K562 (cell line): ENCODE data around the gene KRTAP10-4. TPM values are rescaled to one million over a fixed set of nuclear protein-coding genes. Genes with fewer than 3 reads are reported as not detected.

Source experiments
- MTA2 ChIP-seq: fragments of 450-650 bp; IDR thresholded peaks from 2 replicates; pipeline ENCODE4 v1.6.1; 2016; ENCODE audit warnings: low read depth
- TAF9B ChIP-seq: fragments of 450-650 bp; IDR thresholded peaks from 2 replicates; pipeline ENCODE4 v1.6.1; 2018; ENCODE audit warnings: mild to moderate bottlenecking; ENCODE audit not compliant: partially characterized antibody
- ZKSCAN3 ChIP-seq: fragments of 250-450 bp; sonication (Bioruptor Pico); IDR thresholded peaks from 2 replicates; pipeline ENCODE4 v1.4.0; 2020
- ZNF324 ChIP-seq: fragments of 250-450 bp; sonication (Bioruptor Pico); IDR thresholded peaks from 2 replicates; pipeline ENCODE4 v1.4.0; 2020; ENCODE audit warnings: mild to moderate bottlenecking
- ZNF644 ChIP-seq: fragments of 200-800 bp; sonication (Bioruptor generic); IDR thresholded peaks from 2 replicates; pipeline ENCODE4 v1.6.1; 2016; ENCODE audit warnings: low read depth, missing genetic modification characterization, missing compliant biosample characterization
- polyA plus RNA-seq, 8 experiments: library from polyadenylated mRNA; depleted of rRNA in 4 of 8; stranded (reverse) in 5 of 8; unstranded in 3 of 8; fragments of >200 nt; fragmentation: Nextera tagmentation in 2 of 8; fragmentation: Illumina TruSeq in 1 of 8; extraction: Ambion mirVana in 2 of 8; extraction: Trizol in 1 of 8; gene quantifications; 2 replicates each; pipeline versions ENCODE4 v1.2.1 to v1.2.3, GENCODE V29; 2011 to 2014; ENCODE audit warnings: inconsistent platforms in 1 of 8, missing spikeins in 1 of 8
- total RNA-seq, 7 experiments: library from RNA; depleted of rRNA in 6 of 7; stranded (reverse); fragments of >200 nt in 6 of 7; fragmentation: Illumina TruSeq in 2 of 7; extraction: Trizol in 2 of 7; gene quantifications; 2 replicates each; pipeline versions ENCODE4 v1.2.1 to v1.2.3, GENCODE V29; 2011 to 2021; ENCODE audit warnings: low replicate concordance in 1 of 7
- TF ChIP-seq, protein P1 (sequence below): fragments of 450-650 bp; IDR thresholded peaks from 2 replicates; pipeline ENCODE4 v1.7.1; 2018; ENCODE audit warnings: mild to moderate bottlenecking, low read depth; ENCODE audit not compliant: partially characterized antibody
- TF ChIP-seq, protein P2 (sequence below): fragments of 250-450 bp; sonication (Bioruptor Pico); IDR thresholded peaks from 2 replicates; pipeline ENCODE4 v1.9.0; 2021; ENCODE audit warnings: mild to moderate bottlenecking, inconsistent platforms

The KRTAP10-4 gene
- total and polyA plus RNA-seq, 9 of the 15 experiments (the other 6 are each of a cell fraction or from before 2014, with no cell fraction given): not detected

DNA sequence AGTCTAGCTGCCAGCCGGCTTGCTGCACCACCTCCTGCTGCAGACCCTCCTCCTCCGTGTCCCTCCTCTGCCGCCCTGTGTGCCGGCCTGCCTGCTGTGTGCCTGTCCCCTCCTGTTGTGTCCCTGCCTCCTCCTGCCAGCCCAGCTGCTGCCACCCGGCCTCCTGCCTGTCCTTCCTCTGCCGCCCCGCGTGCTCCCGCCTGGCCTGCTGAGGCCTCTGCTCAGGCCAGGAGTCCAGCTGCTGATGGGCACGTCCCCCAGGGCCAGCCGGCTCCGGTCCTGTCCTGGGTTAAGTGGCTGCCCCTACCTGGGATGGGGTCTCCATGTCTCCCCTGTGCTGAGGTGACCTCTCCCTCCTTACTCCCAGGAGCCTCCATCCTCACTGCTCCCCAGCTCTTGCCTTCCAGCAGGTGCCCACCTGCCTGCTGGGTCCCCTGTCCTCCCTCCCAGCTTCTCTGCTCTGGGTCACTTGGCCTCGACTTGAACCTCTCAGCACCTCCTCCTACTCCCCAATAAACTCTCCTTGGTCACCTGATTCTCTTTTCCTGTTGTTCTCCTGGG, 39.2 kb downstream of the KRTAP10-4 start (continued):
- TF ChIP-seq, protein P1, sequence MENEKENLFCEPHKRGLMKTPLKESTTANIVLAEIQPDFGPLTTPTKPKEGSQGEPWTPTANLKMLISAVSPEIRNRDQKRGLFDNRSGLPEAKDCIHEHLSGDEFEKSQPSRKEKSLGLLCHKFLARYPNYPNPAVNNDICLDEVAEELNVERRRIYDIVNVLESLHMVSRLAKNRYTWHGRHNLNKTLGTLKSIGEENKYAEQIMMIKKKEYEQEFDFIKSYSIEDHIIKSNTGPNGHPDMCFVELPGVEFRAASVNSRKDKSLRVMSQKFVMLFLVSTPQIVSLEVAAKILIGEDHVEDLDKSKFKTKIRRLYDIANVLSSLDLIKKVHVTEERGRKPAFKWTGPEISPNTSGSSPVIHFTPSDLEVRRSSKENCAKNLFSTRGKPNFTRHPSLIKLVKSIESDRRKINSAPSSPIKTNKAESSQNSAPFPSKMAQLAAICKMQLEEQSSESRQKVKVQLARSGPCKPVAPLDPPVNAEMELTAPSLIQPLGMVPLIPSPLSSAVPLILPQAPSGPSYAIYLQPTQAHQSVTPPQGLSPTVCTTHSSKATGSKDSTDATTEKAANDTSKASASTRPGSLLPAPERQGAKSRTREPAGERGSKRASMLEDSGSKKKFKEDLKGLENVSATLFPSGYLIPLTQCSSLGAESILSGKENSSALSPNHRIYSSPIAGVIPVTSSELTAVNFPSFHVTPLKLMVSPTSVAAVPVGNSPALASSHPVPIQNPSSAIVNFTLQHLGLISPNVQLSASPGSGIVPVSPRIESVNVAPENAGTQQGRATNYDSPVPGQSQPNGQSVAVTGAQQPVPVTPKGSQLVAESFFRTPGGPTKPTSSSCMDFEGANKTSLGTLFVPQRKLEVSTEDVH: no peak
- no peak for TF ChIP-seq ZNF324 (CRISPR knock-in tag)
- no peak for TF ChIP-seq MTA2
- TF ChIP-seq ZKSCAN3 (CRISPR knock-in tag): no peak
- TF ChIP-seq, protein P2, sequence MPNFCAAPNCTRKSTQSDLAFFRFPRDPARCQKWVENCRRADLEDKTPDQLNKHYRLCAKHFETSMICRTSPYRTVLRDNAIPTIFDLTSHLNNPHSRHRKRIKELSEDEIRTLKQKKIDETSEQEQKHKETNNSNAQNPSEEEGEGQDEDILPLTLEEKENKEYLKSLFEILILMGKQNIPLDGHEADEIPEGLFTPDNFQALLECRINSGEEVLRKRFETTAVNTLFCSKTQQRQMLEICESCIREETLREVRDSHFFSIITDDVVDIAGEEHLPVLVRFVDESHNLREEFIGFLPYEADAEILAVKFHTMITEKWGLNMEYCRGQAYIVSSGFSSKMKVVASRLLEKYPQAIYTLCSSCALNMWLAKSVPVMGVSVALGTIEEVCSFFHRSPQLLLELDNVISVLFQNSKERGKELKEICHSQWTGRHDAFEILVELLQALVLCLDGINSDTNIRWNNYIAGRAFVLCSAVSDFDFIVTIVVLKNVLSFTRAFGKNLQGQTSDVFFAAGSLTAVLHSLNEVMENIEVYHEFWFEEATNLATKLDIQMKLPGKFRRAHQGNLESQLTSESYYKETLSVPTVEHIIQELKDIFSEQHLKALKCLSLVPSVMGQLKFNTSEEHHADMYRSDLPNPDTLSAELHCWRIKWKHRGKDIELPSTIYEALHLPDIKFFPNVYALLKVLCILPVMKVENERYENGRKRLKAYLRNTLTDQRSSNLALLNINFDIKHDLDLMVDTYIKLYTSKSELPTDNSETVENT (CRISPR knock-in tag): no peak
- no peak for TF ChIP-seq TAF9B
- no peak for TF ChIP-seq ZNF644 (tag)
